ENCODE data around the gene DNAJC18.
"Not testable (repeated sequence)": the region's sequence is repeated elsewhere in the genome, so short reads cannot be mapped to it uniquely, and the experiment has no call there.

The DNAJC18 gene

DNA sequence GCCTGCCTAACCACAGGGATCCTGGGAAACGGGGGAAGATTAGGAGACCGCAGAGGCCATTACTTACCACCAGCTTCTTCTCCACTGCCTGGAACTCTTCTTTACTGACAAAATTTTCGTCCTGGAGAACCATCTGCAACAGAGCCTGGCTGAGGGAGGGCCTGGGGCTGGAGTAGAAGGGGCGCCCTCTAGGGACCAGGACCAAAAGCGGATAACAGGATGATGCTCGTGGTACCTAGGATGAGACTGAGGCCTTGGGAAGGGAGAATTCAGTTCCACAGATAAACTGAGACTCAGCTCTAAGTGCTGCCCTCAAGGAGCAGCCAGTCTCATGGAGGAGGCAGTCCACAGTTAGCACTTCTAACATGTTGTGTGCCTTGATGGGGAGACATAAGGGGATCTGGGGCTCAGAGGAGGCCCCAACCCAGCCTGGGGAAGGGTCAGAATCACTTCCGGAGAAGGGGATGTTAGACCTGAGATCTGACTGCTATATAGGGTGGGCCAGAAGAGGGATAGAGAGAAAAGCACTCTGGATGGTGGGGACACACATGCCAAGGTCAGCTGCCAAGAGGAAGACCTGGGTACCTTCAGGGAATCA is 36.7 kb downstream of the DNAJC18 start:
- no peak for DNase-seq

DNA sequence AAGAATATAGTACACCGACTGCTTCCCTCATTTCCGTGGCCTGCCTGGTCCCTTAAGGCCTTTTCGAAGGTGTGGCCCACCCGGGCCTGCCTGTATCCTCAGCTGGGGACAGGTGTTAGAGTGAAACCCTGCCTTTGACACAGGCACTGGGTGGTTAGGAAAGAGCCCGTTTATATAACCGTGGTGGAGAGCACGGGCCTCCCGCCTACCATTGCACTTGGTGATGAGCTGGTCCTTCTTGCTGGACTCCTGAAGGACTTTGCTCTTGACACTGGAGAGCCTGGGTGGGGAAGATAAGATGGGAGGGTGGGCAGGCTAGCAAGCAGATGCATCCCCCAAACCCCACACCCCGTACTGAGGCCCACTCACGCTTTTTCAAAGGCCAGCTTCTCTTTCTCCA is 37.8 kb downstream of the DNAJC18 start:
- no peak for DNase-seq

DNA sequence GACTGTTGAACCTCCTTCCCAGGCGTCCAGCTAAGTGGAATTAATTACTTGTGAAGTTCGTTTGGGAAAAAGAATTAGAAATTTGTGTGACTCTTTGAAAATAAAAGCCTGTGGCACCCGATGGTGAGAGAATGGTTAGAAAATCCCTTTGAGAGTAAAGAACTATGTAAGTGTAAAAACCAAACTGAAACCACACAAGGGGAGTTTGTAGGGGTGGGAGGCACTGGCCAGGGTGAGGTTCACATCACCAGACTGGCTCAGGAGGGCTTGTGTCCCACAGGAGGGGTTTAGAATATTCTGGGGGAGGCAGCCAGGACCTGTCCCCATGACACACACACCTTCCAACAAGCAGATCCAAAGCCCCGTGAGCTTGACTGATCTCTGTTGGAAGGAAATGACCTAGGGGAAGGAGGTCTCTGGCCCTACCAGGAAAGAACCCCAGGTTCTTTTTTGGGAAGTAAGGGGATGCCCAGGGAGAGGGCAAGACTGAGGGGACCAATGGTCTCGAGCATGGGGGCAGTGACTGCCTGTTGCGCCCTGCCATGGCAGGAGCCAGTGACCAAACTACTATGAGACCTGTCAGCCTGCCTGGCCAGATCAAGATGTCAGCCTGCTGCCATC is 39.7 kb downstream of the DNAJC18 start:
- DNase-seq: no peak

DNA sequence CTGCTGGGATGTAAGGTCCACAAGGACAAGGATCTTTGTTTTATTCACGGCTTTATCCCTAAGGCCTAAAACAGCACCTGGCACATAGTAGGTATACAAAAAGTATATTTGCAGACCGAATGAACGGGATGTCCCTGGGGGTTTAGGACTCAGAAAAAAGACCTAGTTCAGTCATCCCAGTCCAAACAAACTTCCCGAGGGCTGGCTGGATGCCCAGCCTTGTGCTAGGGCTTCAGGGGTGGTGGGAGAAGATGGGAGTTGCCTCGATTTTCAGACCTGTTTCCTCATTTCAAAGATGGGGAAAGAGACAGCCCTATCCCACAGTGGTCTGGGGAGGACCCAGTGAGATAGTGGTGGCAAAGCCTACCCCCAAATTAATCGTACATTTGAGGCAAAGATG is 41.4 kb downstream of the DNAJC18 start:
- DNase-seq: no peak

DNA sequence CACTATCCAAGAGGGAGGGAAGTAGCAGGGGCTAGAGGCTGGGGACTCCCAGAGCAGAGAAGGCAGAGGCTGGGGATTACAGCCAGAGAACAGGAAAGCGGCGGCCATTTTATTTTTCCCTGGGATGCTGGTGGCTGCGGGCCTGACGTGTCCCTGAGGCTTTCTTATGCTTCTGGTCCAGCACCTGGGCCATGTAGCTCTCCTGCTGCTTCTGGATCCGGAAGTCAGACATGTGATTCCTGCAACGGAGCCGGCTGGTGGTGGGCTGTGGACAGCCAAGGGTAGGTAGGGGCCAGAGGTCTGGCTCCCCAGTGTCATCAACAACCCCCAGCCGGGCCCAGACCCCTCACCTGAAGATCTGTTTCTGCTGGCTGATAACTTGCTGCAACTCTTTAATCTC is 42.6 kb downstream of the DNAJC18 start:
- no peak for DNase-seq

DNA sequence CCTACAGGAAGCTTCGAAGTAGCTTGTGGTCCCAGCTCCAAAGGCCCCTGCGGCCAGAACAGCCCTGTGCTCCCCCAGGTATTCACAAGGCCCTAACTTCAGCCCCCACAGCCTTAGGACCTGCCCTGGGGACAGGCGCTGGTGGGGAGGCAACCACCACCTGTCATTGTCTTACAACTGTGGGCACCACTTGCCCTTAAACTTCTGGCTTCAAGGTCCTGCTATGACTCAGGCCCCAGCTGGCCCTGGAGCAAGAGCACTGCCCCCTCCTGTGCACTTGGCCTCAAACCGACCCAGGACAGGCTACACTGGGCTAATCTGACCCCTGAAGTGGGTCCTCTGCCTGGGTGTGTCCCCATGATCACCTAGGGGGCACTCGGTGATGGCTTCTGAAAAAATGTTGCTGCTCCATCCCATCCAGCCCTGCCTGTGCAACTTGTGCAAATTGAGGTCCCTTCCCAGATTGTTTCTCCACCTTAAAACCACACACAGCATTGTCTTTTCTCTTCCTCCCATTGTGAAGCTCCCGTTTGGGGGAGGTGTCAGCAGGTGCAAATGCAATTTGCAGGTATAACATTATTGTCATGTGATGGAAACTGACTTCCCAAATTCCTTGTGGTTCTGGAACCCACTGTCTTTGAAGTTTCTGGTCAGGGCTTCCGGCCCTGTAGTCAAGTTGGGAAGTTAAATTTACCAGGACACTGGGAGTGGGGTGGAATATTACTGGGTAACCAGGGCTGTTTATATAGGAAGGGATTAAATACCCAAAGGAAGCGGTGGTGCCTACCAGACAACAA is 43.3 kb downstream of the DNAJC18 start:
- DNase-seq: no peak

DNA sequence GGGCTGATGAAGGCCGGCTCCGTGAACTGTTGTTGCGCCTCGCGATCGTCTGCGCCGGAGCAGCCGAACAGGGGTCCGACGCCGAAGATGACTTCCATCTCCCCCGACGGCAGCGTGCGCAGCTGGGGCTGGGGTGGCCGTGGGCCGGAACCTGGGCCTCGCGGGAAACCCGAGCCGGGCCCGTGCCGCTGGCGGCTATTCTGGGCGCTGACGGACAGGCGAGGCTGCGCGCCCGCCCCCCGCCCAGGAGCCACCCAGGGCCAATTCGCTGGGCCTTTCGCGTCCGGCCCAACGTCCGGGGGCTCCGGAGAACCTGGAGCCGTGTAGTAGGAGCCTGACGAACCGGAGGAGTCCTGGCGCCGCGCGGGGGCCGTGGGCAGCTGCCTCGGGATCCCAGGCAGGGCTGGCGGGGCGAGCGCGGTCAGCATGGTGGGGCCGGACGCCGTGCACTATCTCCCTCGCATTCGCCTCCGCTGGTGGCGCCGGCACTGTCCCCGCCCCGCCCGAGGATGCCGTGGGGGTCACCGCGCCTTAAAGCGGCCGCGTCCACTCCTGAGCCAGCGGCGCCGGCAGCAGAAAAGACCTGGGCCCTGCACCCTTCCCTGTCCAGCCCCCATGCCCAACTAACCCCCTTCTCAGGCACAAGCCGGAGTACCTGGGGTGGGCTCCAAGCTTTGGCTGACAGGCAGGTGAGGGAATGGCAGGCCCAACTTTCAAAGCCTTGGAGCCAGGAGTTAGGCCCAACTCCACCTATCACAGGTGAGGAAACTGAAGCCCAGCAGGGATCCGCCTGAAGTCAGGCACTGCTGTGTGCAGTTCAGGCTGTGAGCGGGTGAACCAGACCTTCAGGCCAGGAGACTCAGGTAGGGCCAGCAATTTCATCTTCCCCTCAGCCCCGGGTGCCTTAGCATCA is 44.4 kb downstream of the DNAJC18 start, which contains the start of gene PROB1:
TSS of gene PROB1 (minus strand) at position 451 of the 913 bp plus-strand sequence. CDS start at position 428, 23 bp downstream.
- no peak for DNase-seq

DNA sequence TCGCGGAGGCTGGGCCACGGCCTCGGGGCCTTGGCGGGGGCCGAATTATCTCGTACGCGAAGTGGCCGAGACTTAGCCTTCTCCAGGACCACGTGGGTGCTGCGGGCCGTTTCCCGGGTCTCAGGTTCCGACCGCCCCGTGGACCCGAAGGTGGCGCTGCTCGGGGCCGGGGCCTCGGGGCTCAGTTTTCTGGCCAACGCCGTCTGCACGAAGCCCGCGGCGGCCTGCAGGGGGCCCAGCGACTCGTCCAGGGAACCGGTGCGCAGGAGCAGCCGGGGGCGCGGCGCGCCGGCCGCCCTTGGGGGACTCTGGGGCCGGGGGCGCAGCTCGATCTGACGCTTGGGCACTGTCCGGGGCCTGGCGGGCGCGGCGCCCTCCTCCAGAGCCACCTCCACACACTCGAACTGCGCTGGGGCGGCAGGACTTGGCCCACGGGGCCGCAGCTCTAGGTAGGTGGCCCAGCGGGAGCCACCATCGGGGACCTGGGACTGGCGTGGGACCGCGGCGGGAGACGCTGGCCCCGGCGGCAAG is 45.1 kb downstream of the DNAJC18 start:
- DNase-seq: no peak

DNA sequence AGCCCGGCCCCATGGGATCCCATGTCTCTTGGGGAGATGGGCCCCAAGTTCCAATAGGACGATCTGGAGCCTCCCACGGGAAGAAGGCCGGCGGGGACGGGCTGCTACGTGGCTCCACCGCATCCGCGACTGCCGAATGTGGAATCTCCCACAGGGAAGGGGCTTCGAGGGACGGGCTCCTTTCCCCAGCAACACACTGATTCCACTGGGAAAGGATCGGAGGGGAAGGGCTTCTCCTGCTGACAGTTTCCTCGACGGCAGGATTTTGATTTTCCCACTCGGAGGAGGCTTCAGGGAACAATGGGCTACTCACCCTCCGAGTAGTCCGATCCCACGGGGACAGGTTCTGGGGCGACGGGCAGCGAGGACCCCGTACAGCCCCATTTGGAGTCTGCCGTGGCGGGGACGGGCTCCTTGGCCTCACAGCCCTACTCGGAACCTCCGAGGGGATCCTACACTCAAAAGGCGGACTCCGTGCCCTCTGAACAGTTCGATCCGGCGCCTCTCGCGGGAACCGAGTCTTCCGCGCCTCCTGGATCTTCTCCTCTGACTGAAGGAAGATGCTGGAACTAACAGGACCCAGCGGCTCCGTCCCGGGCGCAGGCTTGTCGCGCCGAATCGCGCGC is 45.7 kb downstream of the DNAJC18 start:
- no peak for DNase-seq

DNA sequence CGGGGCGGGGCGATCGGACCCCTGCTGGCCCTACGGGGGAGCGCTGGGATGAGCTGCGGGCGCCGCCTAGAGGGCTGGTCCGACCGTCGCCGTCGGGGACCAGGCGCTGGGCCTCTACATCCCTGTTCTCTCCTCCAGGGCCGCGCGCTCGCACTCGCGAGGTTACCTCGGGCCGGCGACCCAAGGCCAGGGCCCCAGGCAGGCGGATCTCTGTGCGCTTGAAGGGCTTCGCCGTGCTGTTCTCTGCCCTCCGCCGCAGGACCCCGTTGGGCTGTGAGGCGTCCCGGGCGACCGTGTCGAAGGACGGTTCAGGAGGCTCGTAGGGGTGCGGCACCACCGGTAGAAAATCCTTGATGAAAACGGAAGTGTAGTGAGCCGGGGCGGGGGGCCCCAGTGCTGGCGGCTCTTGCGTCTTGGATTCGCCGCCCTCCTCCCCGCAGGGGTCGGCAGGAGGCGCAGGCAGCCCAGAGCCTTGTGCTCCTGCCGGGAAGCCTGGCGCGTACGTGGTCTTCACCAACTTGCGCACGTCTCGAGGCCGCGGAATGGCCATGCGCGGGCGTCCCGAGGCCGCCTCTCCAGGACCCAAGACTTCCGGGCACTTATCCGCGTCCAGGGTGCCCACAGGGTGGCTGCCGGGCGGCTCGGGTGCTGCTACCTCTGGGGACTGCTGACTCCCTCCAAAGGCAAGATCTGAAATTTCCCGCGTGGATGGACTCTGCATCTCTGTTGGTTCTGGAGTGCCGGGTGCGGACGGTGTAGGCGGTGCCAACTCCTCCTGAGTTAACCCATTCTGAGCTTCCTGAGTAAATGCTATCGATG is 46.4 kb downstream of the DNAJC18 start:
- DNase-seq: no peak

DNA sequence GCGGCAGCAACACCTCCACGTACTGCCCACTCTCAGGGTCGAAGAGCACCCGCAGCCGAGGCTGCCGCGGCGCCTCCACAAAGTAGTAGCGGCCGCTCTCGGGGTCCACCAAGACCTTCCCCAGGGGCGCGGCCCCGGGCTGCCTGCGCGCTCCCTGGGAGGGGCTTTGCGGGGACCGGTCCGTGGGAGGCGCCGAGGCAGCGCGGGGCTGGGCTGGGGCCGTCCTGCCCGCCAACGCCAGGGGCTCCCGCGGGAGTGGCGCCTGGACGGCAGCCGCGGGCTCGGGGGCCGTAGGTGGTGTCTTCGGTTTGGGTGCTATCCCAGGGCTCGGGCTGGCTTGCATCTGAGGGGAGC is 47.0 kb downstream of the DNAJC18 start:
- DNase-seq: no peak

DNA sequence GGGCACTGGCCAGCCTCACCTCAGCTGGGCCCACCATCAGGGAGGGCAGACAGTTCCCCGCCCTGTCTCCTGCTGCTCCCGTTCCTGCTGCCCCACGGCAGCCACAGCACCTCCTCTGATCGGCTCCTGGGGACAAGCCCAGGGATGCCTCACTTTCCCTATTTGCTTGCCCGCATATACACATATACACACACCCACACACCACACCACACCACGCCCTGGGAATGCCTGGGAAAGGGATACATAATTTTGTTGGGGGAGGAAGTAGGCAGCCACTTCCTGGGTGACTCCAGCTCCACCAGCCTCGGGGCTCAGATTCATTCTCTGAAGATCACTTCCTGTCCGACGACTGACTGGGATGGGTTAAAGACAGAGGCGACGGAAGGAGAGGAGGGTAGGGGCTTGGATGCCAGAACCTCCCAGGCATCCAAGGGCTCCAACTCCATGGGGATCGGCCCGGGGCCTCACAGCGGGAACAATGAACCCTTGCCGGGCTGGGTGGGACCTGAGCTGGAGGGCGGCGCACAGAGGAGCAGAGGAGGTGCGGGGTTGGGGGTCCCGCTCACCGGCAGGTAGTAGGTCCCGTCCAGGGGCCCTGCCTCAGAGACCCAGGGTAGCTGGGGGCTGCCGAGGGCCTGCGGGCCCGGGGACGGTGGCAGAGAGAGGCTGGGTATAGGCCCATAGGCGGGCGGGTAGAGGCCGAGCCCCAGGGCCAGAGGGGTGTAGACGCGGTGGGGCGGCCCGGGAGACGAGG is 47.6 kb downstream of the DNAJC18 start:
- no peak for DNase-seq

DNA sequence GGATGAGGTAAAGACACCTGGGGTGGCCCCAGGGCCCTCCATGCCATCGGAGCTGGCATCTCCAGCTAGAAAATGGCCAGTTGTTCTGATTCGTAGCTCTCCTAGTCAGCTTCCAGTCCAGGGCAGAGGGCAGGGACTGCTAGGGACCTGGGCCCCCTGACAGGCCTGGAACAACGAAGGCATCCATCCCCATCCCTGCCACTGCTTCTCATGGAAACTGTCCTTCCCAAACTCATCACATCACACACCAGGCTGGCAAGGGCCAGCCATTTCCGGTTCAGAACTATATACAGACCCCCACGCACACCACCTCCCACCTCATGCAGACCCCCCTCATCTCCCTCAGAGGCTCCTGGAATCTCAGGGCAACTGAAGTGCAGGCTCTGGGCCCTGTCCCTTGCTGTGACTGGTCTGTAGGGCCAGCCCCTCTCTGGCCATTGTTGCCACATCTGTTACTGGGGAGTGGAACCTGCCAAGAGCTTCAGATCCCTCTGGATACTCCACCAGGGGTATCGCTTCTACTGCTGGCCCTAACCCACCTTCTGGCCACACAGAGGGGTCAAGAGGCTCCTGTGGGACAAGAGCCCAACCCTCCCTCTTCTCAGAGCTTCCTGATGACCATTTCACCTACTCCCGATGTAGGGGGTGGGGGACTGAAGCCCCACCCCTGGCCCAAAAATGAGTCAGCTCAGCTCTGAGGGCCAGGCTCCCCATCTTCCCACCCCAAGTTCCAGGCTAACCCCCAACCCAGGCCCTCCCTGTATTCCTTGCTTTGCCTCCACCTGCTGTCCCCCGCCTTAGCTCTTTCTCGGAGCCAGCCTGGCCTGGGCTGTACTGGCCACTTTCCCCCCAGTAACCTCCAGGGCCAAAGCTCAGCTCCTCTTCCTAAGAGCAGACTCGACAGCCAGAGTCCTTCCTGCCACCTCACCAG is 48.4 kb downstream of the DNAJC18 start:
- DNase-seq: no peak

DNA sequence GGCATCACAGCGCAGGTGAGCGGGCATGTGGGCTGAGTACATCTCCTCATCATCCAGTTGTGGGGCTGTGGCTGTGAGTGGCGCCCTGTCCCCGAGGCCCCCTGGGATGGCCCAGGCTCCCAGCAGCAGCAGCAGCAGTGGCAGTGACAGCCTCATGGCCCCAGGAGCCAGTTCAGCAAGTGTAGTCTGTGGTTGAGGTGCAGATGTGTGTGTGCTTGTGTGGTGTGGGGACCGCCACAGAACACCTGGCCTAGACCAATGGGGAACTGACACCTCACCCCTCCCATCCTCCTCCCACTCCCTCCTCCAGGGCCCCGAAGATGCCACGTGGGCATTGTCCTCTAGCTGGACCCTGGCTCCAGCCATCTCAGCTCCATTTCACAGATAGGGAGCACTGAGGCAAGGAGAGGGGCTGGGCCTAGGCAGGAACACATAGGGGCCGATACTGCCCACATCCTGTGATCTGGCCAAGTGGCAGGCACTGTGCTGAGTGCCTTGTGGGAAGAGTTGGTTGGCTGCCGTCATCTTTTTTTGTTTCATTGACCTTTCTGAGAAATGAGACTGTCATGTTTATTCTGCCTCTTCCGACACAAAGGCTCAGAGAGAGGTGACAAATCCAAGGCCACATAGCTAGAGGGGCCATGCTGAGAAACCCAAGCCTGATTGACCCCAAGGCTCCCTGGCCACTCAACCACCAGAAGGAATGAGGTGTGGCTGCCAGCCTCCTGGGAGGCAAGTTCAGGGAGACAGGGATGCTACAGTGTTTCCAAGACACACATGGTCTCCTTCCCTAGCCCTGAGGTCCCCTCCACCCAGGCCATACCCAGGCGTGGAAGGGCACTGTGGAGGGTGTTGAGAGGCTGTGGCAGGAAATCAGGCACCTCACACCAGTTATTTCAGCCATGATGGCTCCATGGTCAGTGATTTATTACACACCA is 49.4 kb downstream of the DNAJC18 start, which contains the start of gene MZB1:
TSS of gene MZB1 (minus strand) at position 213 of the 938 bp plus-strand sequence. CDS start at position 156, 57 bp downstream.
- no peak for DNase-seq

DNA sequence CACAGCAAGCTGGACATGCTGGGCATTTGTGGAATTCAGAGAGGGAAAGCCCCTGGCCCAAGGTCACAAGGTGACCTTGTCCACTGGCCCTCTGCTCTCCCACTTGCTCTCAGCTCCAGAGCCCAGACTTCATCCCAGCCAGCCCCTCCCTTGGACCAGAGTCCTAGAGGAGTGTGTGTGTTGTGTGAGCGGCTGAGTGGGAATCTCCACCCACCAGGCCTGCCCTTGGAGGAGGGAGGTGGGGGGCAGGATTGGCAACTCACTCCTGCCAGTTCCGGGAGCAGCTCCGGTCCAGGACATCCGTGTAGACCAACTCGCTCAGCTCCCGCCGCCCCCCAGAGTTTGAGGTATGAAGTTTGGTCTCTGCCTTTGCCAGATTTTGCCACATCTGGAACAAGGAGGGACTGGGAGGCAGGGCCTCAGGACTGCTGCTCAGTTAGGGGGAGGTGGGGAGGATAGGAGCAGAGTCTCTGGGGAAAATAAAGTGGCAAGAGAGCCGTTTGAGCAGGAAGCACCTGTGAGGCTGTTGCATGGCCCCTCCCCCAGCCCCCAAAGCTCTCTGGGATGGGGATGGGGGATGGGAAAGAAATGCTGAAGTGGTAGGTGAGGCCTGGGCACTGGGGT is 51.0 kb downstream of the DNAJC18 start:
- DNase-seq: no peak

DNA sequence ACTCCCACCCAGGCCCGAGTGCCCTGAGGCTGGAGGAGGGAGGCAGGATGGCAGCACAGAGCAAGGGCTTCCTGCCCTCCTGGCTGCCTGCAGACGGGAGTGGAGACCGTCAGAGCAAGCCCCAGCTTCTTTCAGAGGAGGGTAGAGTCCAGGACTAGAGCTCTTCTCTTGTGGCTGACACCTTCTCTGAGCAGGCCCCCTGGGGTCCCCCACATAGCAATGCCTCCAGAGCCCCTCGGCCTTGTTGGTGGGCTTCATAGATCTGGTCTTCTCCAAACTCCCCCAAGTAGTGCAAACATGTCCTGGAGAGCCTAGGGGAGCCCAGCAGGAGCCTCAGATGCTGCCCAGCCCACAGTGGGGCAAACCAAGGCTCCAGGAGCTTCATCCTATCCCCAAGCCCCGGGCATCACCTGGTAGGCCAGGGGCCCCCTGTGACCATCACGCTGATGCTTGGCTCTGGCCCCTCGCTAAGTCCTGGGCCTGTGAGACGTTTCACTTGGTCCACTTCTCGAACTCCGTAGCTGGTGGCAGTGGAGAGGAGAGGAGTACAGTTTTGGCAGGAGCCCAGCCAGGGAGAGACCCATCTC is 51.6 kb downstream of the DNAJC18 start:
- DNase-seq: no peak

DNA sequence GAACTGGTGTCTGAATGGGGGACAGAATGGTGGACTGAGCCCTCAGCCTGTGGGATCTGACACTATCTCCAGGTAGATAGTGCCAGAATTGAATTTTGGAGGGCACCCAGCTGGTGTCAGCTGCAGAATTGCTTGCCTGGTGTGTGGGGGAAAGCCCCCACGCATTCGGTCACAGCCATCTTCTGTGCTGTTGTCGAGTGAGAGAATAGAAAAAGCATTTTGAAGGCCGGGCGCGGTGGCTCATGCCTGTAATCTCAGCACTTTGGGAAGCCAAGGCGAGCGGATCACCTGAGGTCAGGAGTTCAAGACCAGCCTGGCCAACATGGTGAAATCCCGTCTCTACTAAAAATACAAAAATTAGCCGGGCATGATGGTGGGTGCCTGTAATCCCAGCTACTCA is 52.4 kb downstream of the DNAJC18 start:
- DNase-seq: not testable (repeated sequence)

Measured in NCI-H187 treated with DMSO at 0.1 percent for 48 hours (cell line).